IMR-90 (cell line): ENCODE results near the gene COX17.

Experiments
- BHLHE40 ChIP-seq: fragments of 150-350 bp; IDR thresholded peaks from 2 replicates; pipeline ENCODE4 v1.6.1; 2016; ENCODE audit warnings: mild to moderate bottlenecking, low read depth, low read length
- CEBPB ChIP-seq: IDR thresholded peaks from 2 replicates; pipeline ENCODE4 v1.6.1; 2012; ENCODE audit warnings: low read depth, low read length, improper control_type of control experiment
- CHD1 ChIP-seq: IDR thresholded peaks from 2 replicates; pipeline ENCODE4 v1.6.1; 2012; ENCODE audit warnings: low read depth, low read length, improper control_type of control experiment
- FOS ChIP-seq: fragments of 150-350 bp; IDR thresholded peaks from 2 replicates; pipeline ENCODE4 v1.6.1; 2016; ENCODE audit warnings: low read depth, low read length
- NFE2L2 ChIP-seq: fragments of 150-350 bp; IDR thresholded peaks from 2 replicates; pipeline ENCODE4 v1.6.1; 2016; ENCODE audit warnings: low read depth, mild to moderate bottlenecking, low read length
- POLR2A ChIP-seq: IDR thresholded peaks from 2 replicates; pipeline ENCODE4 v1.6.1; 2012; ENCODE audit warnings: mild to moderate bottlenecking, low read depth, low read length
- RAD21 ChIP-seq: IDR thresholded peaks from 2 replicates; pipeline ENCODE4 v1.6.1; 2012; ENCODE audit warnings: low read length, improper control_type of control experiment
- RCOR1 ChIP-seq: IDR thresholded peaks from 2 replicates; pipeline ENCODE4 v1.6.1; 2012; ENCODE audit warnings: mild to moderate bottlenecking, low read length, improper control_type of control experiment; ENCODE audit not compliant: insufficient replicate concordance
- RFX5 ChIP-seq: IDR thresholded peaks from 2 replicates; pipeline ENCODE4 v1.8.0; 2012; ENCODE audit warnings: low read depth, mild to moderate bottlenecking, low read length, moderate library complexity
- SMC3 ChIP-seq: fragments of 150-350 bp; IDR thresholded peaks from 2 replicates; pipeline ENCODE4 v1.6.1; 2016; ENCODE audit warnings: low read depth, mild to moderate bottlenecking, antibody characterized with exemption, low read length, moderate library complexity
- TF ChIP-seq, protein P1 (sequence below): conservative IDR thresholded peaks from 2 replicates; pipeline ENCODE4 v1.5.1; 2012; ENCODE audit warnings: mild to moderate bottlenecking, low read depth, low read length, improper control_type of control experiment
- TF ChIP-seq, protein P2 (sequence below): fragments of 150-350 bp; IDR thresholded peaks from 2 replicates; pipeline ENCODE4 v1.6.1; 2017; ENCODE audit warnings: mild to moderate bottlenecking, antibody characterized with exemption, low read length, low read depth
- TF ChIP-seq, protein P3 (sequence below): fragments of 150-350 bp; IDR thresholded peaks from 2 replicates; pipeline ENCODE4 v1.6.1; 2016; ENCODE audit warnings: low read depth, mild to moderate bottlenecking, low read length, moderate library complexity, borderline replicate concordance

DNA sequence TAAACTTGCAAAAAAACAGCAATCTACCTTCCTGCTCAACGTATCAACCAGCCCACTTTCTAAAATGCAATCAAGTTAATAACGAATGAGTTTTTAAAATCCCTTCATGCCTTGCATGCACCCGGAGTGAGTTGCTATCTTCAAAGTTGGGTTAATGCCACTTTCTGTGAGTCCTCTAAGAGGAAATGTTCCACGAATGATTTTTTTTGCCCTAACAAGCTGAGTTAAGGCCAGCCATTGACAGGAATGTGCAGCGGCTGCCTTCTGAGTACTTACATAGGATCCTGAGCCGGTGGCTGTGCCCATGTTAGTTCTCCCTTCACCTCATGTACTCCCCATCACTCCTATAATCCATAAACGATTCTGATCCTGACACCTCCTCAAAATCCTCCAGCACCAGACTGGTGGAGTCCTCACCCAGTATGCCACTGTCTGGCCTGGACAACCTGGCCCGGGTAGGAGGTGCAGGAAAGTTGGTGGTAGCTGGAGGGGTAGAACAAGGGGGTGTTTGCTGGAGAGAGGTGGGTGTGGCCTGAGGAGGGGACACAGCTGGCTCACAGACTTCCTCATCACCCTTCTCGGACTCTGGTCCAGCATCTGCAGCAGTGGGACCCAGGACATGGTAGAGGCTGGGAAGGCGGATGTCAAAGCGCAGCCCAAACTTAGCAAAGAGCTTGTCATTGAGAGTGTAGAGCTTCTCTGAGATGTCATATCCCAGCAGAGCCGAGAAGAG lies 29.2 kb downstream of the COX17 start:
- TF ChIP-seq, protein P1, sequence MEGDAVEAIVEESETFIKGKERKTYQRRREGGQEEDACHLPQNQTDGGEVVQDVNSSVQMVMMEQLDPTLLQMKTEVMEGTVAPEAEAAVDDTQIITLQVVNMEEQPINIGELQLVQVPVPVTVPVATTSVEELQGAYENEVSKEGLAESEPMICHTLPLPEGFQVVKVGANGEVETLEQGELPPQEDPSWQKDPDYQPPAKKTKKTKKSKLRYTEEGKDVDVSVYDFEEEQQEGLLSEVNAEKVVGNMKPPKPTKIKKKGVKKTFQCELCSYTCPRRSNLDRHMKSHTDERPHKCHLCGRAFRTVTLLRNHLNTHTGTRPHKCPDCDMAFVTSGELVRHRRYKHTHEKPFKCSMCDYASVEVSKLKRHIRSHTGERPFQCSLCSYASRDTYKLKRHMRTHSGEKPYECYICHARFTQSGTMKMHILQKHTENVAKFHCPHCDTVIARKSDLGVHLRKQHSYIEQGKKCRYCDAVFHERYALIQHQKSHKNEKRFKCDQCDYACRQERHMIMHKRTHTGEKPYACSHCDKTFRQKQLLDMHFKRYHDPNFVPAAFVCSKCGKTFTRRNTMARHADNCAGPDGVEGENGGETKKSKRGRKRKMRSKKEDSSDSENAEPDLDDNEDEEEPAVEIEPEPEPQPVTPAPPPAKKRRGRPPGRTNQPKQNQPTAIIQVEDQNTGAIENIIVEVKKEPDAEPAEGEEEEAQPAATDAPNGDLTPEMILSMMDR, result no peak
- no peak for TF ChIP-seq BHLHE40
- no peak for TF ChIP-seq POLR2A
- no peak for TF ChIP-seq NFE2L2
- TF ChIP-seq RAD21, result no peak
- TF ChIP-seq, protein P2, sequence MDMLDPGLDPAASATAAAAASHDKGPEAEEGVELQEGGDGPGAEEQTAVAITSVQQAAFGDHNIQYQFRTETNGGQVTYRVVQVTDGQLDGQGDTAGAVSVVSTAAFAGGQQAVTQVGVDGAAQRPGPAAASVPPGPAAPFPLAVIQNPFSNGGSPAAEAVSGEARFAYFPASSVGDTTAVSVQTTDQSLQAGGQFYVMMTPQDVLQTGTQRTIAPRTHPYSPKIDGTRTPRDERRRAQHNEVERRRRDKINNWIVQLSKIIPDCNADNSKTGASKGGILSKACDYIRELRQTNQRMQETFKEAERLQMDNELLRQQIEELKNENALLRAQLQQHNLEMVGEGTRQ, result no peak
- TF ChIP-seq, protein P3, sequence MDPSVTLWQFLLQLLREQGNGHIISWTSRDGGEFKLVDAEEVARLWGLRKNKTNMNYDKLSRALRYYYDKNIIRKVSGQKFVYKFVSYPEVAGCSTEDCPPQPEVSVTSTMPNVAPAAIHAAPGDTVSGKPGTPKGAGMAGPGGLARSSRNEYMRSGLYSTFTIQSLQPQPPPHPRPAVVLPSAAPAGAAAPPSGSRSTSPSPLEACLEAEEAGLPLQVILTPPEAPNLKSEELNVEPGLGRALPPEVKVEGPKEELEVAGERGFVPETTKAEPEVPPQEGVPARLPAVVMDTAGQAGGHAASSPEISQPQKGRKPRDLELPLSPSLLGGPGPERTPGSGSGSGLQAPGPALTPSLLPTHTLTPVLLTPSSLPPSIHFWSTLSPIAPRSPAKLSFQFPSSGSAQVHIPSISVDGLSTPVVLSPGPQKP, result no peak
- no peak for TF ChIP-seq CHD1
- no peak for TF ChIP-seq CEBPB
- no peak for TF ChIP-seq RFX5
- no peak for TF ChIP-seq RCOR1
- TF ChIP-seq FOS, result no peak
- no peak for TF ChIP-seq SMC3
